HEK293 (cell line): Measurements from ENCODE around the gene KLRG1.

Source experiments
- CTCF ChIA-PET: fragments of 350-600 bp; formaldehyde crosslinking; extraction: SDS; loops from one replicate; lab custom pipeline; 2021; ENCODE audit warnings: antibody characterized with exemption; lab: Yijun Ruan, JAX
- POLR2A ChIA-PET: fragments of 300-600 bp; formaldehyde crosslinking; extraction: SDS; loops from one replicate; lab custom pipeline; 2020; ENCODE audit warnings: antibody characterized with exemption, inconsistent platforms; lab: Yijun Ruan, JAX
- H3K27ac ChIP-seq: fragments of 200-500 bp; sonication (Bioruptor generic); 2 replicates; pipeline ENCODE4 v1.5.1; 2014; ENCODE audit warnings: low read depth, low read length, control low read depth, inconsistent platforms; ENCODE audit errors: extremely low read depth
- H3K36me3 ChIP-seq, 2 experiments: fragments of 200-500 bp in 1 of 2; sonication (Bioruptor generic) in 1 of 2; 1 replicate in 1 of 2; 2 replicates in 1 of 2; pipeline ENCODE4 v1.5.1; 2014 to 2017; ENCODE audit warnings: inconsistent platforms in 2 of 2, low read length in 2 of 2; ENCODE audit not compliant: control insufficient read depth in 2 of 2, insufficient read depth in 1 of 2
- H3K4me1 ChIP-seq: fragments of 200-500 bp; sonication (Bioruptor generic); 2 replicates; pipeline ENCODE4 v1.5.1; 2014; ENCODE audit warnings: mild to moderate bottlenecking, low read length, inconsistent platforms; ENCODE audit not compliant: control insufficient read depth, insufficient read depth
- H3K4me3 ChIP-seq: 2 replicates; pipeline ENCODE4 v1.5.1; 2011; ENCODE audit warnings: low read depth, mild to moderate bottlenecking, control low read depth, low read length, moderate library complexity
- H3K9me3 ChIP-seq: fragments of 200-500 bp; sonication (Bioruptor generic); 2 replicates; pipeline ENCODE4 v1.5.1; 2014; ENCODE audit warnings: low read depth, low read length, inconsistent platforms; ENCODE audit not compliant: control insufficient read depth, insufficient read depth
- AEBP2 ChIP-seq: fragments of 450-650 bp; formaldehyde crosslinking; IDR thresholded peaks from 2 replicates; pipeline ENCODE4 v1.5.1; 2016; ENCODE audit warnings: missing biosample characterization, missing genetic modification characterization, borderline replicate concordance
- GLI4 ChIP-seq: fragments of 450-650 bp; formaldehyde crosslinking; IDR thresholded peaks from 2 replicates; pipeline ENCODE4 v1.5.1; 2016; ENCODE audit warnings: missing biosample characterization, missing genetic modification characterization
- KLF10 ChIP-seq: fragments of 450-650 bp; IDR thresholded peaks from 2 replicates; pipeline ENCODE4 v1.5.1; 2018; ENCODE audit warnings: missing biosample characterization, mild to moderate bottlenecking, missing genetic modification characterization
- RBAK ChIP-seq: fragments of 450-650 bp; formaldehyde crosslinking; IDR thresholded peaks from 2 replicates; pipeline ENCODE4 v1.5.1; 2016; ENCODE audit warnings: missing biosample characterization, missing genetic modification characterization
- REPIN1 ChIP-seq: fragments of 450-650 bp; formaldehyde crosslinking; IDR thresholded peaks from 2 replicates; pipeline ENCODE4 v1.5.1; 2017; ENCODE audit warnings: missing biosample characterization, missing genetic modification characterization, low read depth
- TRIM28 ChIP-seq: IDR thresholded peaks from 2 replicates; pipeline ENCODE4 v1.6.1; 2011; ENCODE audit warnings: low read length, control low read depth, borderline replicate concordance
- WT1 ChIP-seq: fragments of 450-650 bp; formaldehyde crosslinking; IDR thresholded peaks from 2 replicates; pipeline ENCODE4 v1.5.1; 2016; ENCODE audit warnings: missing biosample characterization, missing genetic modification characterization
- ZBTB10 ChIP-seq: fragments of 450-650 bp; formaldehyde crosslinking; IDR thresholded peaks from 2 replicates; pipeline ENCODE4 v1.5.1; 2016; ENCODE audit warnings: missing biosample characterization, missing genetic modification characterization
- ZBTB6 ChIP-seq: fragments of 450-650 bp; formaldehyde crosslinking; IDR thresholded peaks from 2 replicates; pipeline ENCODE4 v1.5.1; 2017; ENCODE audit warnings: missing biosample characterization, missing genetic modification characterization
- ZFP69B ChIP-seq: fragments of 450-650 bp; formaldehyde crosslinking; IDR thresholded peaks from 2 replicates; pipeline ENCODE4 v1.5.1; 2016; ENCODE audit warnings: missing biosample characterization, missing genetic modification characterization
- ZIC2 ChIP-seq: fragments of 450-650 bp; formaldehyde crosslinking; IDR thresholded peaks from 2 replicates; pipeline ENCODE4 v1.5.1; 2016; ENCODE audit warnings: missing biosample characterization, missing genetic modification characterization
- ZNF10 ChIP-seq: fragments of 450-650 bp; formaldehyde crosslinking; IDR thresholded peaks from 2 replicates; pipeline ENCODE4 v1.5.1; 2017; ENCODE audit warnings: missing biosample characterization, missing genetic modification characterization
- ZNF140 ChIP-seq: fragments of 450-650 bp; formaldehyde crosslinking; IDR thresholded peaks from 2 replicates; pipeline ENCODE4 v1.5.1; 2016; ENCODE audit warnings: missing biosample characterization, missing genetic modification characterization
- ZNF16 ChIP-seq: fragments of 450-650 bp; formaldehyde crosslinking; IDR thresholded peaks from 2 replicates; pipeline ENCODE4 v1.5.1; 2016; ENCODE audit warnings: low read depth, missing biosample characterization, missing genetic modification characterization
- ZNF174 ChIP-seq: fragments of 450-650 bp; formaldehyde crosslinking; IDR thresholded peaks from 2 replicates; pipeline ENCODE4 v1.5.0; 2017; ENCODE audit warnings: missing biosample characterization, mild to moderate bottlenecking, missing genetic modification characterization
- ZNF175 ChIP-seq: fragments of 450-650 bp; formaldehyde crosslinking; IDR thresholded peaks from 2 replicates; pipeline ENCODE4 v1.5.1; 2016; ENCODE audit warnings: missing biosample characterization, missing genetic modification characterization
- ZNF214 ChIP-seq: fragments of 450-650 bp; formaldehyde crosslinking; IDR thresholded peaks from 2 replicates; pipeline ENCODE4 v1.5.1; 2017; ENCODE audit warnings: missing biosample characterization, mild to moderate bottlenecking, missing genetic modification characterization, borderline replicate concordance
- ZNF302 ChIP-seq: fragments of 450-650 bp; formaldehyde crosslinking; IDR thresholded peaks from 2 replicates; pipeline ENCODE4 v1.5.1; 2016; ENCODE audit warnings: missing biosample characterization, missing genetic modification characterization, low read depth
- ZNF324 ChIP-seq: fragments of 450-650 bp; formaldehyde crosslinking; IDR thresholded peaks from 2 replicates; pipeline ENCODE4 v1.5.1; 2016; ENCODE audit warnings: missing biosample characterization, missing genetic modification characterization
- ZNF350 ChIP-seq: fragments of 450-650 bp; formaldehyde crosslinking; IDR thresholded peaks from 2 replicates; pipeline ENCODE4 v1.5.0; 2017; ENCODE audit warnings: missing biosample characterization, mild to moderate bottlenecking, missing genetic modification characterization
- ZNF600 ChIP-seq: fragments of 450-650 bp; formaldehyde crosslinking; IDR thresholded peaks from 2 replicates; pipeline ENCODE4 v1.5.1; 2016; ENCODE audit warnings: missing biosample characterization, missing genetic modification characterization
- ZNF624 ChIP-seq: fragments of 450-650 bp; formaldehyde crosslinking; IDR thresholded peaks from 2 replicates; pipeline ENCODE4 v1.5.1; 2017; ENCODE audit warnings: missing biosample characterization, missing genetic modification characterization
- ZNF626 ChIP-seq: fragments of 450-650 bp; sonication (Bioruptor Pico); formaldehyde crosslinking; IDR thresholded peaks from 2 replicates; pipeline ENCODE4 v1.5.1; 2018; ENCODE audit warnings: missing biosample characterization, missing genetic modification characterization, inconsistent platforms
- ZNF639 ChIP-seq: fragments of 450-650 bp; formaldehyde crosslinking; IDR thresholded peaks from 2 replicates; pipeline ENCODE4 v1.5.1; 2016; ENCODE audit warnings: missing biosample characterization, missing genetic modification characterization
- ZNF670 ChIP-seq: fragments of 450-650 bp; formaldehyde crosslinking; IDR thresholded peaks from 2 replicates; pipeline ENCODE4 v1.5.1; 2016; ENCODE audit warnings: missing biosample characterization, missing genetic modification characterization, low read depth
- ZNF776 ChIP-seq: fragments of 450-650 bp; formaldehyde crosslinking; IDR thresholded peaks from 2 replicates; pipeline ENCODE4 v1.5.0; 2017; ENCODE audit warnings: missing biosample characterization, missing genetic modification characterization, borderline replicate concordance
- ZNF791 ChIP-seq: fragments of 450-650 bp; formaldehyde crosslinking; IDR thresholded peaks from 2 replicates; pipeline ENCODE4 v1.5.1; 2016; ENCODE audit warnings: missing biosample characterization, missing genetic modification characterization

Gene KLRG1

GRCh38 chr12:9032202-9032964, 43.0 kb downstream of the KLRG1 start:
- H3K9me3 ChIP-seq: no peaks in the 10 kb centered on the region
- H3K4me3 ChIP-seq: no peak overlapping the region
- no peaks in the 10 kb centered on the region for H3K36me3 ChIP-seq
- H3K4me1 ChIP-seq: no peaks in the 10 kb centered on the region
- TF ChIP-seq ZNF776: no peak
- TF ChIP-seq KLF10 (tag by site-specific recombination): no peak
- TF ChIP-seq ZNF302 (tag by site-specific recombination): no peak
- no peak for TF ChIP-seq ZNF10 (tag by site-specific recombination)
- no peak for TF ChIP-seq ZNF140 (tag by site-specific recombination)
- no peak for TF ChIP-seq ZFP69B
- no peak for TF ChIP-seq ZNF624 (tag by site-specific recombination)
- TF ChIP-seq ZNF214: no peak
- ChIA-PET CTCF (interaction anchor here (0.6 to 1.1 kb wide), 3 partner anchors 17 to 987 kb away, joined by 3 read pairs; no protein-coding TSS in a partner anchor), POLR2A (no interaction called here)
- H3K27ac ChIP-seq: no peak overlapping the region

- Histone ChIP-seq H3K27ac (no peak overlapping the region), H3K4me1 (no peaks in the 10 kb centered on the region), H3K4me3 (no peak overlapping the region), H3K9me3 (no peaks in the 10 kb centered on the region), H3K36me3 (no peaks in the 10 kb centered on the region)
- TF ChIP-seq ZNF324 (no peak), ZNF350 (tag by site-specific recombination) (no peak), ZNF174 (tag by site-specific recombination) (no peak), TRIM28 (no peak), ZNF175 (tag by site-specific recombination) (no peak), ZNF16 (tag by site-specific recombination) (no peak), ZNF791 (tag by site-specific recombination) (no peak), ZNF670 (no peak), ZNF600 (no peak), ZNF639 (tag by site-specific recombination) (no peak), RBAK (tag by site-specific recombination) (no peak), GLI4 (tag by site-specific recombination) (no peak), ZIC2 (tag by site-specific recombination) (no peak)
- CTCF ChIA-PET: interaction anchor here (0.9 to 1.6 kb wide), 3 partner anchors 85 to 489 kb away, joined by 3 to 5 read pairs (median 4); no protein-coding TSS in a partner anchor
- POLR2A ChIA-PET: no interaction called here
Measured at GRCh38 chr12:9033265-9033887, 44.0 kb downstream of the KLRG1 start.

GRCh38 chr12:9034095-9034494, 44.7 kb downstream of the KLRG1 start:
- no peak overlapping the region for H3K27ac ChIP-seq
- no peaks in the 10 kb centered on the region for H3K36me3 ChIP-seq
- no peaks in the 10 kb centered on the region for H3K9me3 ChIP-seq
- no peak overlapping the region for H3K4me3 ChIP-seq
- CTCF ChIA-PET: interaction anchor here (1.2 to 1.6 kb wide), 2 partner anchors 353 to 490 kb away, joined by 3 to 4 read pairs; no protein-coding TSS in a partner anchor
- POLR2A ChIA-PET: no interaction called here
- H3K4me1 ChIP-seq: no peaks in the 10 kb centered on the region
- TF ChIP-seq ZNF626: no peak
- no peak for TF ChIP-seq REPIN1 (tag by site-specific recombination)
- no peak for TF ChIP-seq WT1 (tag by site-specific recombination)
- no peak for TF ChIP-seq ZBTB10 (tag by site-specific recombination)
- TF ChIP-seq TRIM28: no peak
- TF ChIP-seq ZBTB6 (tag by site-specific recombination): no peak
- no peak for TF ChIP-seq AEBP2 (tag by site-specific recombination)
